Nephron progenitor cell (in vitro differentiated cells): ENCODE data around the gene PKHD1.

Experiments used
- DNase-seq: peaks from one replicate; pipeline ENCODE4 v3.0.0; 2021
- H3K27ac Mint-ChIP-seq: 2 replicates; pipeline ENCODE4 v1.8.0; 2021; ENCODE audit warnings: mild to moderate bottlenecking, moderate library complexity, mixed read lengths
- H3K27me3 Mint-ChIP-seq: 2 replicates; pipeline ENCODE4 v1.8.0; 2021; ENCODE audit warnings: mild to moderate bottlenecking, low read depth, mixed read lengths; ENCODE audit not compliant: poor library complexity
- H3K36me3 Mint-ChIP-seq: 2 replicates; pipeline ENCODE4 v1.8.0; 2021; ENCODE audit warnings: low read depth, mixed read lengths
- H3K4me1 Mint-ChIP-seq: 2 replicates; pipeline ENCODE4 v1.8.0; 2021; ENCODE audit warnings: mixed read lengths
- H3K4me3 Mint-ChIP-seq: 2 replicates; pipeline ENCODE4 v1.8.0; 2021; ENCODE audit warnings: mild to moderate bottlenecking, moderate library complexity, mixed read lengths
- H3K9me3 Mint-ChIP-seq: 2 replicates; pipeline ENCODE4 v1.8.0; 2021; ENCODE audit warnings: mild to moderate bottlenecking, moderate library complexity, mixed read lengths
- TF ChIP-seq, protein P1 (sequence below): fragments of 200-600 bp; sonication (generic); IDR thresholded peaks from 2 replicates; pipeline ENCODE4 v1.5.0; 2021; ENCODE audit warnings: antibody characterized with exemption

PKHD1 gene

DNA sequence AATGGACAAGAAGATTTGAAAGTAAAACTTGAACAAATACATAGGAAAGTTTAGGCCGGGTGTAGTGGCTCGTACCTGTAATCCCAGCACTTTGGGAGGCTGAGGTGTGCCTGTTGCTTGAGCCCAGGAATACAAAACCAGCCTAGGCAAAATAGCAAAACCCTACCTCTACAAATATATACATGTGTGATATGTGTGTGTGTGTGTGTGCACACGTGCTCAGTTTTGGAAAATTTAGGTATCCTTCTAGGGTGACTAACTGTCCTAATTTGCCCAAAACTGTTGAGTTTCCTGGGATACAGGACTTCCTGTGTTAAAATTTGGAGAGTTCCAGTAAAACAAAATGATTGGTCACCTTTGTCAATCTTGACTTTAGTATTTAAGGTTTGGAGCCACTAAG lies 503.2 kb downstream of the PKHD1 start:
- H3K4me1 Mint-ChIP-seq: no peaks in the 10 kb centered on the region
- H3K27ac Mint-ChIP-seq: no peak overlapping the region
- DNase-seq: no peak
- no peaks in the 10 kb centered on the region for H3K36me3 Mint-ChIP-seq
- no peaks in the 10 kb centered on the region for H3K27me3 Mint-ChIP-seq
- TF ChIP-seq, protein P1, sequence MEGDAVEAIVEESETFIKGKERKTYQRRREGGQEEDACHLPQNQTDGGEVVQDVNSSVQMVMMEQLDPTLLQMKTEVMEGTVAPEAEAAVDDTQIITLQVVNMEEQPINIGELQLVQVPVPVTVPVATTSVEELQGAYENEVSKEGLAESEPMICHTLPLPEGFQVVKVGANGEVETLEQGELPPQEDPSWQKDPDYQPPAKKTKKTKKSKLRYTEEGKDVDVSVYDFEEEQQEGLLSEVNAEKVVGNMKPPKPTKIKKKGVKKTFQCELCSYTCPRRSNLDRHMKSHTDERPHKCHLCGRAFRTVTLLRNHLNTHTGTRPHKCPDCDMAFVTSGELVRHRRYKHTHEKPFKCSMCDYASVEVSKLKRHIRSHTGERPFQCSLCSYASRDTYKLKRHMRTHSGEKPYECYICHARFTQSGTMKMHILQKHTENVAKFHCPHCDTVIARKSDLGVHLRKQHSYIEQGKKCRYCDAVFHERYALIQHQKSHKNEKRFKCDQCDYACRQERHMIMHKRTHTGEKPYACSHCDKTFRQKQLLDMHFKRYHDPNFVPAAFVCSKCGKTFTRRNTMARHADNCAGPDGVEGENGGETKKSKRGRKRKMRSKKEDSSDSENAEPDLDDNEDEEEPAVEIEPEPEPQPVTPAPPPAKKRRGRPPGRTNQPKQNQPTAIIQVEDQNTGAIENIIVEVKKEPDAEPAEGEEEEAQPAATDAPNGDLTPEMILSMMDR: no peak
- H3K9me3 Mint-ChIP-seq: peaks cover 13% of the 10 kb centered on the region
- no peak overlapping the region for H3K4me3 Mint-ChIP-seq

- H3K27ac Mint-ChIP-seq: no peak overlapping the region
- TF ChIP-seq, protein P1: no peak
- H3K36me3 Mint-ChIP-seq: no peaks in the 10 kb centered on the region
- peaks cover 13% of the 10 kb centered on the region for H3K9me3 Mint-ChIP-seq
- H3K4me1 Mint-ChIP-seq: no peaks in the 10 kb centered on the region
- no peak overlapping the region for H3K4me3 Mint-ChIP-seq
- DNase-seq: no peak
- no peaks in the 10 kb centered on the region for H3K27me3 Mint-ChIP-seq
Observed at GRCh38 chr6:51578994-51579393, 508.4 kb downstream of the PKHD1 start.

GRCh38 chr6:51578362-51578761 lies 509.1 kb downstream of the PKHD1 start:
- H3K36me3 Mint-ChIP-seq: no peaks in the 10 kb centered on the region

DNA sequence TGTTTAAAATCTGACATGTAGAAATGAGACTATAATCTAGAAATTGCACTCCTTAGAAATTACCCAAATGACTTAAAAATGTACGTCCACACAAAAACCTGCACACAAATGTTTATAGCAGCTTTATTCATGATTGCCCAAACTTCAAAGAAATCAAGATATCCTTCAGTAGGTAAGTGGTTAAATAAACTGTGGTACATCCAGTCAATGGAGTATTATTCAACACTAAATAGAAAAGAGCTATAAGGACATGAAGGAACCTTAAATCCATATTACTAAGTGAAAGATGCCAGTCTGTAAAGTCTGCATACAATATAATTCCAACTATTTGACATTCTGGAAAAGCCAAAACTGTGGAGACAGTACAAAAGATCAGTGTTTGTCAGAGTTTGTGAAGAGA lies 513.4 kb downstream of the PKHD1 start:
- H3K27me3 Mint-ChIP-seq: no peaks in the 10 kb centered on the region
- H3K36me3 Mint-ChIP-seq: no peaks in the 10 kb centered on the region
- TF ChIP-seq, protein P1: no peak
- no peaks in the 10 kb centered on the region for H3K9me3 Mint-ChIP-seq
- H3K4me1 Mint-ChIP-seq: no peaks in the 10 kb centered on the region
- DNase-seq: no peak
- no peak overlapping the region for H3K27ac Mint-ChIP-seq
- H3K4me3 Mint-ChIP-seq: no peak overlapping the region

More at GRCh38 chr6:51578362-51578761, 509.1 kb downstream of the PKHD1 start:
- Mint-ChIP-seq H3K27ac (no peak overlapping the region), H3K4me1 (no peaks in the 10 kb centered on the region), H3K27me3 (no peaks in the 10 kb centered on the region), H3K4me3 (no peak overlapping the region), H3K9me3 (peaks cover 13% of the 10 kb centered on the region)
- no peak for DNase-seq
- TF ChIP-seq, protein P1: no peak

- no peak overlapping the region for H3K27ac Mint-ChIP-seq
- H3K9me3 Mint-ChIP-seq: no peaks in the 10 kb centered on the region
- peaks cover 3% of the 10 kb centered on the region for H3K27me3 Mint-ChIP-seq
- H3K4me1 Mint-ChIP-seq: no peaks in the 10 kb centered on the region
- DNase-seq: no peak
- H3K4me3 Mint-ChIP-seq: no peak overlapping the region
- no peaks in the 10 kb centered on the region for H3K36me3 Mint-ChIP-seq
- TF ChIP-seq, protein P1: no peak
Observed at GRCh38 chr6:51571168-51571567, 516.2 kb downstream of the PKHD1 start.

GRCh38 chr6:51570168-51570921 lies 517.1 kb downstream of the PKHD1 start:
- Mint-ChIP-seq H3K9me3 (no peaks in the 10 kb centered on the region), H3K27ac (no peak overlapping the region), H3K4me3 (no peak overlapping the region), H3K36me3 (no peaks in the 10 kb centered on the region), H3K27me3 (peaks cover 3% of the 10 kb centered on the region), H3K4me1 (no peaks in the 10 kb centered on the region)
- DNase-seq: no peak
- TF ChIP-seq, protein P1: no peak
